ENCODE results near the gene DHRSX.
"Not testable (repeated sequence)": the region's sequence is repeated elsewhere in the genome, so short reads cannot be mapped to it uniquely, and the experiment has no call there.

Gene DHRSX

DNA sequence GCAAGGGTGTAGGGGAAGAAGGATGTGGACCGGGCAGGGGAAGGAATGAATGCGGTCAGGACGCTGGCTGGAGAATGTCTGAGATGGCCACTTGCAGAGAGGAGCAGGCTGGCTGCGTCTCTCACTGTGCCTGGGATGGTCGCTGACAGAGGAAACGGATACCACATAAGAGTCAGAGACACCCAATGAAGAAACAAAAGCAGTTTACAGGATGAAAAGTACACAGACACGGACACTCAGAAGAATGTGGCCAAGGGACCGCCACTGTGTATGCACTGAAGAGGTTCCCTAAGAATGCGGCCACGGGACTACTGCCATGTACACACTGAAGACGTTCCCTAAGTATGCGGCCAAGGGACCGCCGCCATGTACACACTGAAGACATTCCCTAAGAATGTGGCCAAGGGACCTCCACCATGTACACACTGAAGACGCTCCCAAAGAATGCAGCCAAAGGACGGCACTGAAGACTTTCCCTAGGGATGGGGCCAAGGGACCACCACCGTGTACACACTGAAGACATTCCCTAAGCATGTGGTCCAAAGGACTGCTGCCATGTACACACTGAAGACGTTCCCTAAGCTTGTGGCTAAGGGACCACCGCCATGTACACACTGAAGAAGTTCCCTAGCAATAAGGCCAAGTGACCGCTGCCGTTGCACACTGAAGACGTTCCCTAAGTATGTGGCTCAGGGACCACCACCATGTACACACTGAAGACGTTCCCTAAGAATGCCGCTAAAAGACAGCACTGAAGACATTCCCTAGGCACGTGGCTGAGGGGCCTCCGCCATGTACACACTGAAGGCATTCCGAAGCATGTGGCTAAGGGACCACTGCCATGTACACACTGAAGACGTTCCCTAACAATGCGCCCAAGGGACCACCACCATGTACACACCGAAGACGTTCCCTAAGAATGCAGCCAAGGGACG lies 32.2 kb downstream of the DHRSX start:
- DNase-seq, result no peak
- no peaks in the 10 kb centered on the region for H3K27me3 ChIP-seq (replicated peaks; ENCODE audit: control insufficient read depth, insufficient read depth, low read length, poor library complexity, severe bottlenecking)
- H3K36me3 ChIP-seq (ENCODE audit: control insufficient read depth, insufficient read depth, low read length), result no peaks in the 10 kb centered on the region
- no peak overlapping the region for H3K4me3 ChIP-seq (ENCODE audit: insufficient read depth, low read depth, low read length, poor library complexity, severe bottlenecking)
- no peaks in the 10 kb centered on the region for H3K4me1 ChIP-seq (ENCODE audit: control insufficient read depth, insufficient read depth, low read length, poor library complexity, severe bottlenecking)
- H3K9me3 ChIP-seq (ENCODE audit: control insufficient read depth, low read length), result no peaks in the 10 kb centered on the region
- H3K27ac ChIP-seq (ENCODE audit: insufficient read depth, low read length, poor library complexity, severe bottlenecking), result no peak overlapping the region

DNA sequence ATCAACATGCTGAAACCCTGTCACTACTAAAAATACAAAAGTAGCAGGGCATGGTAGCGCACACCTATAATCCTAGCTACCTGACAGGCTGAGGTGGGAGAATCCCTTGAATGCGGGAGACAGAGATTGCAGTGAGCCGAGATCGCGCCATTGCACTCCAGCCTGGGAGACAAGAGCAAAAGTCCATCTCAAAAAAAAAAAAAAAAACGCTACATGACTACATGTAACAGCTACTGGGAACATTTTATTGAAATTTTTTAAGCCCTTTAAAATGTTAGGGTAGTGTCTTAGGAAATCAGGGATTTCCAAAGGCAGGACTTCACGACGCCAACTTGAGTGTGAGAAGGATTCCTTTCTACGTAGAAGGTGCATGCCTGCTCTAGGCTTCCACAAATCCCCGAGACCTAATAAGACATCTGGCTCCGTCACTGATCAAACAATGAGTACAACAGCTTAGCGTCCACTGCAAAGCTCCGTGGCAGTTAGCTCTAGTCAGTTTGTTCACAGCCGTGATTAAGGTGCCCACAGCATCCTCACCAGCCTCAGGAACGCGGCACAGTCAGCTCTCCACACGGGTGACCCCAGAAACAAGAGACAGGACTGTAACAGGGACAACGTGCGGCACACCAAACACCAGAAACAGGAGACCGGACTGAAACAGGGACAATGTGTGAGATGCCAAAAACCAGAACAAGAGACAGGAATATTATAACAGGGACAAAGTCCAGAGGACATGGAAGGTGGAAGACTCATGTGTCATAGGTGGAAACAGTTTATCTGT lies 33.7 kb downstream of the DHRSX start:
- no peak overlapping the region for H3K4me3 ChIP-seq (ENCODE audit: insufficient read depth, low read depth, low read length, poor library complexity, severe bottlenecking)
- H3K27me3 ChIP-seq (replicated peaks; ENCODE audit: control insufficient read depth, insufficient read depth, low read length, poor library complexity, severe bottlenecking), result no peaks in the 10 kb centered on the region
- no peak overlapping the region for H3K27ac ChIP-seq (ENCODE audit: insufficient read depth, low read length, poor library complexity, severe bottlenecking)
- no peaks in the 10 kb centered on the region for H3K36me3 ChIP-seq (ENCODE audit: control insufficient read depth, insufficient read depth, low read length)
- DNase-seq, result no peak
- H3K9me3 ChIP-seq (ENCODE audit: control insufficient read depth, low read length), result no peaks in the 10 kb centered on the region
- H3K4me1 ChIP-seq (ENCODE audit: control insufficient read depth, insufficient read depth, low read length, poor library complexity, severe bottlenecking), result no peaks in the 10 kb centered on the region

DNA sequence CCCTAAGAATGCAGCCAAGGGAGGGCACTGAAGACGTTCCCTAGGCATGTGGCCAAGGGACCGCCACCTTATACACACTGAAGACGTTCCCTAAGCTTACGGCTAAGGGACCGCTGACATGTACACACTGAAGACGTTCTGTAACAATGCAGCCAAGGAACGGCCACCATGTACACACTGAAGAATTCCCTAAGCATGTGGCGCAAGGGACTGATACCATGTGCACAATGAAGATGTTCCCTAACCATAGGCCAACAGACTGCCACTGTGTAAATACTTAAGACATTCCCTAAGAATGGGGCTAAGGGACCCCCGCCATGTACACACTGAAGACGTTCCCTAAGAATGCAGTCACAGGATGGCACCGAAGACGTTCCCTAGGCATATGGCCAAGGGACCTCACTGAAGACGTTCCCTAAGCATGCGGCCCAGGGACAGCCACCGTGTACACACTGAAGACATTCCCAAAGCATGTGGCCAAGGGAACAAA lies 36.1 kb downstream of the DHRSX start:
- Histone ChIP-seq H3K27ac (ENCODE audit: insufficient read depth, low read length, poor library complexity, severe bottlenecking) (no peak overlapping the region), H3K27me3 (replicated peaks; ENCODE audit: control insufficient read depth, insufficient read depth, low read length, poor library complexity, severe bottlenecking) (no peaks in the 10 kb centered on the region)

DNA sequence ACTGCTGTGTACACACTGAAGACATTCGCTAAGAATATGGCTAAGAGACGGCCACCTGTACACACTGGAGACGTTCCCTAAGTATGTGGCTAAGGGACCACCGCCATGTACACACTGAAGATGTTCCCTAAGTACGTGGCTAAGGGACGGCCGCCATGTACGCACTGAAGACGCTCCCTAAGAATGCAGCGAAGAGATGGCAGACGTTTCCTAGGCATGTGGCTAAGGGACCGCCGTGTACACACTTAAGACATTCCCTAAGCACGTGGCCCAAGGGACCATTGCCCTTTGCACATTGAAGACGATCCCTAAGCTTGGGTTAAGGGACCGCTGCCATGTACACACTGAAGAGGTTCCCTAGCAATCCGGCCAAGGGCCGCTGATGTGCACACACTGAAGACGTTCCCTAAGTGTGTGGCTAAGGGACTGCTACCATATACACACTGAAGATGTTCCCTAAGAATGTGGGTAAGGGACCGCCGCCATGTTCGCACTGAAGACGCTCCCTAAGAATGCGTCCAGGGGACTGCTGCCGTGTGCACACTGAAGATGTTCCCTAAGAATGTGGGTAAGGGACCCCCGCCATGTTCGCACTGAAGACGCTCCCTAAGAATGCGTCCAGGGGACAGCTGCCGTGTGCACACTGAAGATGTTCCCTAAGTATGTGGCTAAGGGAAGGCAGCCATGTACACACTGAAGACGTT lies 36.7 kb downstream of the DHRSX start:
- no peaks in the 10 kb centered on the region for H3K27me3 ChIP-seq (replicated peaks; ENCODE audit: control insufficient read depth, insufficient read depth, low read length, poor library complexity, severe bottlenecking)
- H3K4me1 ChIP-seq (ENCODE audit: control insufficient read depth, insufficient read depth, low read length, poor library complexity, severe bottlenecking), result no peaks in the 10 kb centered on the region
- H3K4me3 ChIP-seq (ENCODE audit: insufficient read depth, low read depth, low read length, poor library complexity, severe bottlenecking), result no peak overlapping the region
- DNase-seq, result no peak
- H3K27ac ChIP-seq (ENCODE audit: insufficient read depth, low read length, poor library complexity, severe bottlenecking), result no peak overlapping the region
- no peaks in the 10 kb centered on the region for H3K36me3 ChIP-seq (ENCODE audit: control insufficient read depth, insufficient read depth, low read length)
- no peaks in the 10 kb centered on the region for H3K9me3 ChIP-seq (ENCODE audit: control insufficient read depth, low read length)

More for the DNA sequence above, 36.1 kb downstream of the DHRSX start:
- Histone ChIP-seq H3K4me1 (ENCODE audit: control insufficient read depth, insufficient read depth, low read length, poor library complexity, severe bottlenecking) (no peaks in the 10 kb centered on the region), H3K4me3 (ENCODE audit: insufficient read depth, low read depth, low read length, poor library complexity, severe bottlenecking) (no peak overlapping the region), H3K9me3 (ENCODE audit: control insufficient read depth, low read length) (no peaks in the 10 kb centered on the region), H3K36me3 (ENCODE audit: control insufficient read depth, insufficient read depth, low read length) (no peaks in the 10 kb centered on the region)
- no peak for DNase-seq

DNA sequence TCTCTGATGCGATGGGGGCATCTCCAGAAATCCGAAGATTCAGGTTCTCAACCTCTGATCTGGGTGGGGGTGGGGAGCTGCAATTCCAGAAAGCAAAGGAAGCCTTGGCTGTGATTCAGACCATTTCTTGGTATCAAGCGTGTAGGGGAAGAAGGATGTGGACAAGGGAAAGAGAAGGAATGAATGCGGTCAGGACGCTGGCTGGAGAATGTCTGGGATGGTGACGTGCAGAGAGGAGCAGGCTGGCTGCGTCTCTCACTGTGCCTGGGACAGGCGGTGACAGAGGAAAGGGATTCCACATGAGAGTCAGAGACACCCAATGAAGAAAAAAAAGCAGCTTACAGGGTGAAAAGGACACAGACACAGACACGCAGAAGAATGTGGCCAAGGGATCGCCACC lies 37.3 kb downstream of the DHRSX start:
- H3K27ac ChIP-seq (ENCODE audit: insufficient read depth, low read length, poor library complexity, severe bottlenecking); H3K4me1 ChIP-seq (ENCODE audit: control insufficient read depth, insufficient read depth, low read length, poor library complexity, severe bottlenecking); DNase-seq; H3K36me3 ChIP-seq (ENCODE audit: control insufficient read depth, insufficient read depth, low read length); H3K9me3 ChIP-seq (ENCODE audit: control insufficient read depth, low read length); H3K27me3 ChIP-seq (replicated peaks; ENCODE audit: control insufficient read depth, insufficient read depth, low read length, poor library complexity, severe bottlenecking); H3K4me3 ChIP-seq (ENCODE audit: insufficient read depth, low read depth, low read length, poor library complexity, severe bottlenecking): not testable (repeated sequence)

DNA sequence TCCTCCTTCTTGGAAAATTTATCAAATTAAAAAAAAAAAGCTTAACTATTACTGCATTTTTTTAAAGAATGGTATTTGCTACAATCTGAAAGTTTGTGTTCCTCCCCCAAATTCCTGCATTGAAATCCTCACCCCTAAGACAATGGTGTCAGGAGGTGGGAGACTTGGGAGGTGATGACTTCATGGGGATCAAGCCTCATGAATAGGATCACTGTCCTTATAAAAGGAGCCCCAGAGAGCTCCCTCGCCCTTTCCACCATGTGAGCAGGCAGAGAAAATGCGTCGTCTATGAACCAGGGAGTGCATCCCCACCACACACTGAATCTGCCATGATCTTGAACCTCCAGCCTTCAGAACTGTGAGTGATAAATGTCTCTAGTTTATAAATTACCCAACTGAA lies 38.0 kb downstream of the DHRSX start:
- Histone ChIP-seq H3K27ac (ENCODE audit: insufficient read depth, low read length, poor library complexity, severe bottlenecking) (no peak overlapping the region), H3K36me3 (ENCODE audit: control insufficient read depth, insufficient read depth, low read length) (no peaks in the 10 kb centered on the region), H3K4me1 (ENCODE audit: control insufficient read depth, insufficient read depth, low read length, poor library complexity, severe bottlenecking) (no peaks in the 10 kb centered on the region), H3K27me3 (replicated peaks; ENCODE audit: control insufficient read depth, insufficient read depth, low read length, poor library complexity, severe bottlenecking) (no peaks in the 10 kb centered on the region), H3K9me3 (ENCODE audit: control insufficient read depth, low read length) (no peaks in the 10 kb centered on the region), H3K4me3 (ENCODE audit: insufficient read depth, low read depth, low read length, poor library complexity, severe bottlenecking) (no peak overlapping the region)
- DNase-seq, result no peak

DNA sequence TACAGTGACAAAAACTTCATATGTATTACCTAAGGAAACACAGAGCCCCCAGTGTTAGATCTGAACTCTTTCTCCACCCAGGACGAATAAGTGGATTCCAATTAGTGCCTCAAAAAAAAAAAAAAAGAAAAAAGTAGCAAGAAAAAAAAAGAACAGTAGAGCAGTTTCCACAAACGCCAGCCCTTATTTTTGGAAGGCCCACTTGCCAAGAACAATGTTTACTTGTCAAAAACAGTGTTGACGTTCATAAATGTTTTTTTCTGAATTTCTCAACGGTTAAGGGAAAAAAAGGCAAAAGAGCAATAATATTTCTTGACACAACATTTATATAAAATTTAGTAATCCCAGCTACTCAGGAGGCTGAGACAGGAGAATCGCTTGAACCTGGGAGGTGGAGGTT lies 38.7 kb downstream of the DHRSX start:
- Histone ChIP-seq H3K9me3 (ENCODE audit: control insufficient read depth, low read length) (no peaks in the 10 kb centered on the region), H3K27me3 (replicated peaks; ENCODE audit: control insufficient read depth, insufficient read depth, low read length, poor library complexity, severe bottlenecking) (no peaks in the 10 kb centered on the region), H3K4me1 (ENCODE audit: control insufficient read depth, insufficient read depth, low read length, poor library complexity, severe bottlenecking) (no peaks in the 10 kb centered on the region), H3K36me3 (ENCODE audit: control insufficient read depth, insufficient read depth, low read length) (no peaks in the 10 kb centered on the region), H3K4me3 (ENCODE audit: insufficient read depth, low read depth, low read length, poor library complexity, severe bottlenecking) (no peak overlapping the region), H3K27ac (ENCODE audit: insufficient read depth, low read length, poor library complexity, severe bottlenecking) (no peak overlapping the region)
- DNase-seq, result no peak

DNA sequence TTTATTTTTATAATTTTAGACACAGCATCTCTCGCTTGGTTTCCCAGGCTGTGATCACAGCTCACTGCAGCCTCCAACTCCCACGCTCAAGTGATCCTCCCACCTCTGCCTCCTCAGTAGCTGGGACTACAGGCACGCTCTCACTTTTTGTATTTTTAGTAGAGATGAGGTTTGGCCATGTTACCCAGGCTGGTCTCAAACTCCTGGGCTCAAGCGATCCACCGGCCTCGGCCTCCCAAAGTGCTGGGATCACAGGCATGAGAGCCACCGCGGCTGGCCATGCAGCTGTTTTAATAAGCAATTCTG lies 39.1 kb downstream of the DHRSX start:
- Histone ChIP-seq H3K36me3 (ENCODE audit: control insufficient read depth, insufficient read depth, low read length) (no peaks in the 10 kb centered on the region), H3K4me3 (ENCODE audit: insufficient read depth, low read depth, low read length, poor library complexity, severe bottlenecking) (no peak overlapping the region), H3K27me3 (replicated peaks; ENCODE audit: control insufficient read depth, insufficient read depth, low read length, poor library complexity, severe bottlenecking) (no peaks in the 10 kb centered on the region), H3K27ac (ENCODE audit: insufficient read depth, low read length, poor library complexity, severe bottlenecking) (no peak overlapping the region), H3K9me3 (ENCODE audit: control insufficient read depth, low read length) (no peaks in the 10 kb centered on the region), H3K4me1 (ENCODE audit: control insufficient read depth, insufficient read depth, low read length, poor library complexity, severe bottlenecking) (no peaks in the 10 kb centered on the region)
- no peak for DNase-seq

DNA sequence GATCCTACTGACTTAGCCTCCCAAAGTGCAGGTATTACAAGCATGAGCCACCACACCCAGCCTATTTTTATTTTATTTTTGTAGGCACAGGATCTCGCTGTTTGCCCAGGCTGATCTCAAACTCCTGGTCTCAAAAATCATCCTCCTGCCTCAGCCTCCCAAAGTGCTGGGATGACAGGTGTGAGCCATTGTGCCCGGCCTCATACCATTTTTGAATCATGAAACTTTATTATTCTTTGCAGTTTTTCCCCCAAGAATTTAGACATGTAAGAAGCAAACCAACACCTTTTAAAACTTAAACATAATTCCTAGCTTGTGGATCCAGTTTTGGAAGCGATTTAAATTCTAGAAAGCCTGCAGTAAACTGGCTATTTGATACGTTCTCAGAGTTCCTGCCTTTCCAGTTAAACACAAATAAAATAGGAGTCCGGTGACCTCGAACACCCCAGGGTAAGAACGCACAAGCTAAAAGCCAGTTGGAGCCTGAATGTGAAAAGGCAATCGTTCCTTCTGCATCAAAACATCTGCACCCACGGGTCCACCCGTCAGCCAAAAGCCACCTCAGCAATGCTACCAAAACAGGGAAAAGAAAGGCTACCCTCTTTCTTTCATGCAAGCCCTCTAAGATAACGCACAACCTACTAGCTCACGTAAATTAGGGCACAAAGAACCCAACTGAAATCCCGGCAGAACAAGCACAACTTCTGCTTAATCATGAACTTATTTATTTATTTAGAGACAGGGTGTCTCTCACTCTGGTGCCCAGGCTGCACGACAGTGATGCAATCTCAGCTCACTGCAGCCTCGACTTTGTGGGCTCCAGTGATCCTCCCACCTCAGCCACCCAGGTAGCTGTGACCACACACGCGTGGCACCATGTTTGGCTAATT lies 39.7 kb downstream of the DHRSX start:
- not testable (repeated sequence) for H3K27me3 ChIP-seq (replicated peaks; ENCODE audit: control insufficient read depth, insufficient read depth, low read length, poor library complexity, severe bottlenecking); H3K4me1 ChIP-seq (ENCODE audit: control insufficient read depth, insufficient read depth, low read length, poor library complexity, severe bottlenecking); H3K36me3 ChIP-seq (ENCODE audit: control insufficient read depth, insufficient read depth, low read length); H3K4me3 ChIP-seq (ENCODE audit: insufficient read depth, low read depth, low read length, poor library complexity, severe bottlenecking); H3K9me3 ChIP-seq (ENCODE audit: control insufficient read depth, low read length); DNase-seq; H3K27ac ChIP-seq (ENCODE audit: insufficient read depth, low read length, poor library complexity, severe bottlenecking)
